ENCODE data around the gene CD79B.

GRCh38 chr17:63880706-63881105 lies 51.4 kb downstream of the CD79B start:
- no peak for TF ChIP-seq ZNF318 (IDR thresholded peaks at IDR 0.05; ENCODE audit: borderline replicate concordance in 1 of 2, low read depth in 1 of 2)
- TF ChIP-seq ZNF174 (CRISPR knock-in tag; IDR thresholded peaks at IDR 0.05) = no peak
- TF ChIP-seq CTCF (IDR thresholded peaks at IDR 0.05 in 2 of 3, conservative IDR thresholded peaks at IDR 0.05 in 1 of 3; ENCODE audit: insufficient read depth in 2 of 3, low read depth in 1 of 3, low read length in 3 of 3) = no peak
- no peak for TF ChIP-seq SIN3A (IDR thresholded peaks at IDR 0.05; ENCODE audit: borderline replicate concordance in 2 of 2, control insufficient read depth in 1 of 2, low read depth in 2 of 2, low read length in 2 of 2)
- TF ChIP-seq HDAC1 (IDR thresholded peaks at IDR 0.05) = no peak
- TF ChIP-seq NR1H2 (CRISPR knock-in tag; IDR thresholded peaks at IDR 0.05) = no peak
